Duodenal mucosa (tissue), 2 donors: ENCODE measurements around the gene LPIN1.
"Not testable (repeated sequence)": the region's sequence is repeated elsewhere in the genome, so short reads cannot be mapped to it uniquely, and the experiment has no call there.

Experiments used
- H3K27ac ChIP-seq: one replicate; pipeline ENCODE4 v1.7.0; 2013; ENCODE audit warnings: low read depth, low read length
- H3K27me3 ChIP-seq, 2 donors: one replicate each; pipeline ENCODE4 v1.7.0; 2013; ENCODE audit warnings: low read length in 2 of 2, control low read depth in 1 of 2; ENCODE audit not compliant: insufficient read depth in 2 of 2, control insufficient read depth in 1 of 2
- H3K36me3 ChIP-seq, 2 donors: one replicate each; pipeline ENCODE4 v1.7.0; 2013; ENCODE audit warnings: low read length in 2 of 2, control low read depth in 1 of 2; ENCODE audit not compliant: insufficient read depth in 2 of 2, control insufficient read depth in 1 of 2
- H3K4me1 ChIP-seq, 2 donors: one replicate each; pipeline ENCODE4 v1.7.0; 2013; ENCODE audit warnings: low read length in 2 of 2, control low read depth in 1 of 2; ENCODE audit not compliant: insufficient read depth in 2 of 2, control insufficient read depth in 1 of 2
- H3K4me3 ChIP-seq, 2 donors: one replicate each; pipeline ENCODE4 v1.7.0; 2013; ENCODE audit warnings: low read length in 2 of 2, low read depth in 1 of 2
- H3K9ac ChIP-seq, 2 donors: one replicate each; pipeline ENCODE4 v1.7.0; 2013; ENCODE audit warnings: low read length in 2 of 2, low read depth in 1 of 2
- H3K9me3 ChIP-seq, 2 donors: one replicate each; pipeline ENCODE4 v1.7.0; 2013; ENCODE audit warnings: low read length in 2 of 2, control low read depth in 1 of 2; ENCODE audit not compliant: control insufficient read depth in 1 of 2

Gene LPIN1

GRCh38 chr2:11808016-11808400, 61.6 kb downstream of the LPIN1 start:
- H3K9ac ChIP-seq: no peak overlapping the region
- H3K9me3 ChIP-seq: no peaks in the 10 kb centered on the region
- no peak overlapping the region for H3K4me3 ChIP-seq
- no peak overlapping the region for H3K27ac ChIP-seq
- no peaks in the 10 kb centered on the region for H3K4me1 ChIP-seq
- H3K36me3 ChIP-seq: peaks cover 36 to 59% of the 10 kb centered on the region in 2 donors
- H3K27me3 ChIP-seq: no peaks in the 10 kb centered on the region

- peaks cover 29 to 47% of the 10 kb centered on the region in 2 donors for H3K36me3 ChIP-seq
- no peaks in the 10 kb centered on the region for H3K27me3 ChIP-seq
- H3K4me1 ChIP-seq: no peaks in the 10 kb centered on the region
Measured at GRCh38 chr2:11809586-11810236, 63.3 kb downstream of the LPIN1 start.

GRCh38 chr2:11810237-11810977, 64.0 kb downstream of the LPIN1 start:
- H3K27ac ChIP-seq: no peak overlapping the region
- peaks cover 27 to 47% of the 10 kb centered on the region in 2 donors for H3K36me3 ChIP-seq
- no peaks in the 10 kb centered on the region for H3K4me1 ChIP-seq

More at GRCh38 chr2:11809586-11810236, 63.3 kb downstream of the LPIN1 start:
- no peak overlapping the region for H3K27ac ChIP-seq
- H3K4me3 ChIP-seq: no peak overlapping the region
- H3K9me3 ChIP-seq: no peaks in the 10 kb centered on the region
- no peak overlapping the region for H3K9ac ChIP-seq

GRCh38 chr2:11811036-11811654, 64.7 kb downstream of the LPIN1 start:
- H3K36me3 ChIP-seq: peaks cover 27 to 47% of the 10 kb centered on the region in 2 donors
- no peaks in the 10 kb centered on the region for H3K9me3 ChIP-seq
- no peaks in the 10 kb centered on the region for H3K27me3 ChIP-seq
- no peak overlapping the region for H3K4me3 ChIP-seq
- no peaks in the 10 kb centered on the region for H3K4me1 ChIP-seq
- no peak overlapping the region for H3K9ac ChIP-seq
- H3K27ac ChIP-seq: no peak overlapping the region

More at GRCh38 chr2:11810237-11810977, 64.0 kb downstream of the LPIN1 start:
- Histone ChIP-seq H3K9me3 (no peaks in the 10 kb centered on the region), H3K9ac (no peak overlapping the region), H3K27me3 (no peaks in the 10 kb centered on the region), H3K4me3 (no peak overlapping the region)

GRCh38 chr2:11812466-11813248, 66.2 kb downstream of the LPIN1 start:
- Histone ChIP-seq H3K27ac (no peak overlapping the region), H3K27me3 (no peaks in the 10 kb centered on the region), H3K9me3 (no peaks in the 10 kb centered on the region), H3K9ac (no peak overlapping the region), H3K36me3 (peaks cover 33 to 44% of the 10 kb centered on the region in 2 donors), H3K4me3 (no peak overlapping the region), H3K4me1 (no peaks in the 10 kb centered on the region)

- H3K9ac ChIP-seq, H3K9me3 ChIP-seq, H3K4me3 ChIP-seq, H3K27me3 ChIP-seq, H3K27ac ChIP-seq, H3K4me1 ChIP-seq: not testable (repeated sequence)
- peaks cover 27 to 37% of the 10 kb centered on the region in 2 donors for H3K36me3 ChIP-seq
Measured at GRCh38 chr2:11813345-11813744, 66.9 kb downstream of the LPIN1 start.

GRCh38 chr2:11813951-11814350, 67.5 kb downstream of the LPIN1 start:
- Histone ChIP-seq H3K4me3 (no peak overlapping the region), H3K9me3 (no peaks in the 10 kb centered on the region), H3K27me3 (no peaks in the 10 kb centered on the region)

GRCh38 chr2:11814979-11815510, 68.6 kb downstream of the LPIN1 start:
- H3K9me3 ChIP-seq: no peaks in the 10 kb centered on the region
- H3K9ac ChIP-seq: no peak overlapping the region
- H3K27ac ChIP-seq: no peak overlapping the region
- peaks cover 29 to 41% of the 10 kb centered on the region in 2 donors for H3K36me3 ChIP-seq
- no peaks in the 10 kb centered on the region for H3K27me3 ChIP-seq
- H3K4me3 ChIP-seq: no peak overlapping the region
- H3K4me1 ChIP-seq: no peaks in the 10 kb centered on the region

More at GRCh38 chr2:11813951-11814350, 67.5 kb downstream of the LPIN1 start:
- Histone ChIP-seq H3K4me1 (no peaks in the 10 kb centered on the region), H3K9ac (no peak overlapping the region), H3K36me3 (peaks cover 27 to 36% of the 10 kb centered on the region in 2 donors), H3K27ac (no peak overlapping the region)

GRCh38 chr2:11816935-11817334, 70.5 kb downstream of the LPIN1 start:
- H3K36me3 ChIP-seq: peaks cover 34 to 52% of the 10 kb centered on the region in 2 donors
- not testable (repeated sequence) for H3K9me3 ChIP-seq, H3K9ac ChIP-seq, H3K27ac ChIP-seq, H3K27me3 ChIP-seq, H3K4me3 ChIP-seq, H3K4me1 ChIP-seq
